EL (cell line): ENCODE results near the gene COPS3.
"Not testable (repeated sequence)": the region's sequence is repeated elsewhere in the genome, so short reads cannot be mapped to it uniquely, and the experiment has no call there.

Experiments used
- DNase-seq: peaks from one replicate; pipeline ENCODE4 v3.0.0-alpha.2; 2016

Gene COPS3

DNA sequence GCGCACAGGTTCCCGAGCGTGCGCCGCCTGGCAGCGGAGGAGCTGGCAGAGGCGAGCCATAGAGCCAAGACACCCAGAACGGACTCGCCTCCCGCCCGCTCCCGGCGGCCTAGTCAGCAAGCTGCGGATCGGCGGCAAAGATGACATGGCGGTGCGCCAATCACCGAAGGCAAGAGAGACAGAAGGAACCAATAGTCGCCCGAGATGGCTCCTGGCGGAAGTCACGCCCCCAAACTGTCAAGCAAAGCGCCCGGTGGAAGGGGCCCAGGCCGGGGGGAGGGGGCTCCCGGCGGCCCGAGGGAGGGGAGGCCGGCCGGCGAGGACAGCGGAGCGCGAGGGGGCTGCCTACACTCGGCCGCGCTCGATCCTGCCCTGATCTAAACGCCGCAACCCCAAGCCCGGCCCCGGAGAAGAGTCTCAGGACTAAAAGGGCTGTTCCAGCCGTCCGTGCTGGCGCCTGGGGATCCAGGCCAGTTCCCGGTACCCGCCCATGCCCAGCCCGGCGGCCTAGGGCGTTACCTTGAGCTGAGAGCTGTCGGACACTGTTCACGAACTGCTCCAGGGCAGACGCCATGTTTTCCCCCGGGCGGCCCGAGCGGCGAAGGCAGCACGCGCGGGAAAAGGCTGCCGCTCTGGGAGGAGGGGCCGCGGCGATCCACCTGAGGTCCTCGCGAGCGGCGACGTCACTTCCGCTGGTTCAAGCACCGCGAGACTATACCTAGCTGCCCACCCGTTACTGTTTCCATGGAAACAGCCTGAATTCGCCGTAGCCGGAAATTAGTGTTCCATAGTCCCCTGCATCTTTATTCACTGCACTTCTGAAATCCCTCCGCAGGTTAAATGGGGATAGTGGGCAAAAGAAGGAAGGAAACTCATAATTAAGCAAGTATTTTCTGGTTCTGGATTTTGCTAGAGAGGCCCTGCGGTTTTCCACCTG, at the start of gene COPS3:
Gene COPS3, minus strand, starts transcription at position 634 of the 937 bp plus-strand sequence. Its CDS starts 60 bp downstream, at position 574.
- peak; percentile 98 for DNase-seq

DNA sequence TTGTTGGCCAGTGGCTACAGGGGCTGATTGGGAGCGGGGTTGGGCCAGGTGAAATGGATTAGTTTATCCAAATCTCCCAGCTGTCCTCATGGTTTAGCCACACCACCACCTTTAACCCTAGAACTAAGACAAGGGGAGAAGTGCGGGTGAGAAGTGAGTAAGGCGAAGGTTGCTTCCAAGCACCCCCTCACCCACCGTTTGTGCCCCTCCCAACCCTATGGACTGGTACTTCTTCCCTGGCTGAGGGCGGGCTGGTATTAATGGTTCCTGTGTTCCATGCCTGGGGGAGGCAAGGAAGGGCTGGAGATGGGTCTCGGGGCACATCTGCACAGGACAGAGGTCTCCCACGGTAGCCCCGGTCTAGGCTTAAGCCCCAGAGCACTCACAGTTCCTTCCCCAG, 47.2 kb upstream of the COPS3 start:
- no peak for DNase-seq

DNA sequence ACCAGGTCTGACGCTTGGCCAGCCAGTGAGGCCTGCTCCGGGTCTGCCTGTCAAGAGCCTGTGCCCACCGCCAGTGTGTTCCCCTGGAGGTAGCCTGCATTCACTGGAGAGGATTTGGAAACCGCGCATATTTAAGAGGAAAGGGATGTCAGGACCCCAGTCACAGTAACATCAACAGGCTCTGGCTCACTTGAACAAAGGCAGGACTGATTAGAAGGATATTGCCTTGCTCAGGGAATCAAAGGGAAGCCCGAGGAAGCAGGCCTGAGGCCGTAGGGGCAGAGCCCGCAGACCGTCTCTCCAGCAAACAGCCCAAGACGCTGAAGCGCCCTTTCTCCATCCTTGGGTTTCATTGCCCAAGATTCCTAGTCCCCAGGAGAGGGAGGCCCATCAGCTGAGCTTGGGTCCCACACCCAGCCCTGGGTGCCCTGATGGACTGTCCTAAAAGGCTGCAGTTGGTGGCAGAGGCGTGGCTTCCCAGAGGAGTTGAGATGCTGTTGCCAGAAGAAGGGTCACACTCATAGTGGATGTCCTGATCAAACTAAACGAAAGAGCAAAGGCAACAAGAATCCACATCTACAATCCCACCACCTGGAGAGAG, 45.3 kb upstream of the COPS3 start:
- DNase-seq: no peak

DNA sequence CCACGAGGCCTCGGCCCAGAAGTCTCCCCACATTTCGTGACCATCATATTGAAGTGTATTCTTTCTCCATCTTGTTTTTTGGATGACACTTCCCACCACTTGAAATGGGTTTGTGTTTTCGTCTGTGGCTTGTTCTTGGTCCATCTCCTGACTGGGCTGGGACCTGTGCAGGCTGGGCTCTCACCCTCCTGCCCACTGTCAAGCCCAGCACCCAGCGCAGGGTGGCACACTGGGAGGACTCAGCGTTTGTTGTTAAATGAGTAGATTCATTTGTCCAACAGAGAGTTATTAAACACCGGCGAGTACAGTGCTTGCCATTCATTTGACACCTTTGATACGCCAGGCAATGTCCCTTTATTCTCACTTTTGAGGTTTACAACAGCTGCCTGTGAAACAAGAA, 44.8 kb upstream of the COPS3 start:
- no peak for DNase-seq

DNA sequence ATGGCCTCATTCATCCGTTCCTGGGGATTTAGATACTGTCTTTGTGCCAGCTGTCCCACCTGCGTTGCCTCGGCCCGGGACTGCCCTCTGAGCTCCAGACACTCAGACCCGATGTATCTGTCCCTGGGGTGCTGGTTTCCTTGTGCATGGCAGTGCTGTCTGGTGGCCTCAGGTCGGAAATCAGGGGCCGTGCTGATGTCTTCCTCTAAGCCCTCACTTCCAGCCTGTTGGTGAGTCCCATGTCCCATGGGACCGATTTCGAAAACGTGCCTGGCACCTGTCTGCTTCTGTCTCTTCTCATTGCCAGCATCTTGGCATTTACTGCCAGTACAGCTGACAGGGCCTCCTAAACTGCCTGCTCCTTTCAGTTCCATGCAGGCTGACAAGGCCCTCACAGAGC, 44.2 kb upstream of the COPS3 start:
- no peak for DNase-seq

DNA sequence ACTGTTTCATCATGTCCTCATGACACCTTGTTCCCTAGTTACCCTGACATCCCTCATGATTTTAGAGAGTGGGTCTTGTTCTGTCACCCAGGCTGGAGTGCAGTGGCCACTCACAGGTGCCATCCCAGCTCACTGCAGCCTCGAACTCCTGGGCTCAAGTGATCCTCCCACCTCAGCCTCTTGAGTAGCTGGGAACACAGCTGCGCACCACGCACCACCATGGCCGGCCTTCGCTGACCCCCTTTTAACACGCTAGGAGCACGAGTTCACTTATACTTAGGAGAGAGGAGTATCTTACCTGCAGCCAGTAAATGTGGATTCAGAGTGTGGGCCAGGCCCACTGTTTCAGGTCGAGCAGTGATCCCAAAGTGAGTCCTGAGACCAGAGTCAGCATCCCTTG, 43.6 kb upstream of the COPS3 start:
- DNase-seq: no peak

DNA sequence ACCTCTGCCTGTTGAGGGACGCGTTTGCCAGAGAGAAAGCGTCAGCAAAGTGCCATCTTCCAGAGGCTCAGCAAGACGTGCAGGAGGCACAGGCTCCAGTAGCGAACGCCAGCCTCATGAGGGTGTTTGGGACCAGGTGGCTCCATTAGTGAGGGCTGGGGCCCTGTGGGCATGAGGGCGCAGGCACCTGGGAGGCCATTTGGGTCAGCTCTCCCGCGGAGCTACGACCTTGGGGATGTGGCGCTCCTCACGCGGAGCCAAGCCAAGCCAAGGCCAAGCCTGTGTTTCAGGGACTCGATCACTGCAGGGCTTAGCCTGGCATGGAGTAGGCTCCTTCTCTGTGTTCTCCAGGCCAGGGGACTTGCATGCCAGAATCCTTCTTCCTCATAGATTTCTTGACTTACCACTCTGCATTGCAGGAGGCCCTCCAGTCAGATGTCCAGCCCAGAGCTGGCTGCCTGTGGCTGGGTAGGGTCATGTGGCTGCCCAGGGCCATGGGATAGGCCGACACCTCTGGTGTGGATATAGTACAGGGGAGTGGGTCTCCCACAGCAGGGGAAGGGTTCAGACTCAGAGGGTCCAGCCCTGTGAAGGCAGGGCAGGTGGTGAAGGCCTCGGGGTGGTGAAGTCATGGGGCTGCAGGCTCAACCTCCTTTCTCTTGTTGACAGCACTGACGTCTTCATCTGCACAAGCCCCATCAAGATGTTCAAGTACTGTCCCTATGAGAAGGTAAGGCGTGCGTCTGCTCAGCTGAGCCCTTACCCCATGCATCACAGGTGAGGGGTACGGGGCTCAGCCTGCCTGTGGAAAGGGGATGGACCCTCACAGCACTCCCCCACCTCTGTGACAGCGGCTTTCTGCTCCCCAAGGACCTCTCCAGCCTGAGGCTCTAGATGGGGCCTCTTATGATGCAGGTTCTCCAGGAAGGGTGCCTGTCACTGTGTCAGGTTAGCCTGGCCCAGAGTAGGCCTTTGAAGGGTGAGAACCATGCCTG, 41.8 kb upstream of the COPS3 start:
- no peak for DNase-seq

DNA sequence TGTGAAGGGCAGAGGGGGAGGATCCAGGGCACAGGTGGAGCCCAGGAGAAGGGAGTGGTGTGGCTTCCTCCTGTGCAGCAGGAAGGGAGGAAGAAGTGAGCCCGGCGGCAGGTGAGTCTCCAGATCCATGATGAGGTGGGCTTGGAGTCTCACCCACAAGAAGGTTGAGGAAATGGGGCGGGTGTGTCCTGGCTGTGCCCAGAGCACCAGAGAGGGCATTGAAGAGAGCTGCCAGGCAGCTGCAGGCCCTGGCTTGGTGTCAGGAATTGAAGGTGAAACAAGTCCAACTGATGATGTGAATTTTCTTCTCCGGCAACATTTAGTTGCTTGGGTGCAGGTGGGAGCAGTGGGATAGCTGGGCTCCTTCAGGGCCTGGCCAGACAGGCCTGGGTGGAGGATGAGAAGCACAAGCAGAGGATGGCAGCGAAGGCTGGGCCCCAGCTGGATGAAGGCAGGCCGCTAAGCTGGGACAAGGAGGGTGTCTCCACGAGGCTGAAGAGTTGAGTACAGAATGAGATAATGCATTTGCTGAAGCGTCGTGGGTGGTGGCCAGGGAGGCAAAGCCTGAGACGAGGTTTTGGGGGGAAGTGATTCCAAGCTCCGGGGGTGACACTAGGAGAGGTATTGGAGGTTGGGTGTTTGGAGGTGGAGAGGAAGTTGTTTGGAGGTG, 40.4 kb upstream of the COPS3 start:
- DNase-seq: no peak

DNA sequence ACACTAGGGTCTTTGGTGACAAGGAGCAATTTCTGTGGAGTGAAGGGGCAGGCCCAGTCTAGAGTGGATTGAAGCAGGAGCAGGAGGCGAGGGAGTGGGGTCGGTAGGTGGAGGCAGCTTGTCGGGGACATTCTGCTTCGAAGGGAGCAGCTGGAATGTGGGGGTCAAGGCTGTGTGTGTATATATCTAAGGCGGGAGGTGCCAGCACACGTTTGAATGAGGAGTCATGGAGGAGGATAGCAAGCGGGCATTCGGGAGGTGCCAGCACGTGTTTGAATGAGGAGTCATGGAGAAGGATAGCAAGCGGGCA, 39.8 kb upstream of the COPS3 start:
- DNase-seq: no peak

DNA sequence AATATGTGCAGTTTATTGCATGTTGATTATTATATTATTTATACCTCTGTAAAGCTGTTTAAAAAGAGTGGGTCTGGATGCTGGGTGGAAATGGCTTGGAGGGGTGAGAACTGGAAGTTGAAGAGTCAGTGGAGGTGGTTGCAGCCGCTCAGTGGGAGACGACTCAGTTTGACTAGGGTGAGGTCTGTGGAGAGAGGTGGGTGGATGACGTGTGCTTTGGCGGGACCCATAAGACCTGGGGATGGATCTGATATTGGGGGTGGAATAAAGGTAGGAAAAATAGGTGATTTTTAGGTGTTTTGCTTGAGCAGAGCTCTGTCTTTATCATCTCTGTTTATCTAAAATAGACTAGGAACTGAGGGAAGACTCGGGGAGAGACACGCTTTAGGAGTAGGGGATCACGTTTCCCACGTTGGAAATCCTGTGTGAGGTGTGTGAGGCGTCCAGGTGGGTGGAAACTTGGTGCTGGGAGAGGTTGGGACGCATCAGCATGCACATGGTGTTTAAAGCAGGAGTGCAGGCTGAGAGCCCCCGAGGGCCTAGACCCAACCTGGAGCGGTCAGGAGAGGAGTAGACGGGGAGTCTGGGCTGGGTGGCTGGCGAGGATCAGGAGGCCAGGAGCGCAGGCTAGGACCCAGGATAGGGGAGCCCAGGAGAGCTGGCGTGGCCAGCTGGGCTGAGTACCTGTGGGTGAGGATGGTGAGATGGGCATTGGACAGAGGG, 39.3 kb upstream of the COPS3 start:
- DNase-seq: no peak

DNA sequence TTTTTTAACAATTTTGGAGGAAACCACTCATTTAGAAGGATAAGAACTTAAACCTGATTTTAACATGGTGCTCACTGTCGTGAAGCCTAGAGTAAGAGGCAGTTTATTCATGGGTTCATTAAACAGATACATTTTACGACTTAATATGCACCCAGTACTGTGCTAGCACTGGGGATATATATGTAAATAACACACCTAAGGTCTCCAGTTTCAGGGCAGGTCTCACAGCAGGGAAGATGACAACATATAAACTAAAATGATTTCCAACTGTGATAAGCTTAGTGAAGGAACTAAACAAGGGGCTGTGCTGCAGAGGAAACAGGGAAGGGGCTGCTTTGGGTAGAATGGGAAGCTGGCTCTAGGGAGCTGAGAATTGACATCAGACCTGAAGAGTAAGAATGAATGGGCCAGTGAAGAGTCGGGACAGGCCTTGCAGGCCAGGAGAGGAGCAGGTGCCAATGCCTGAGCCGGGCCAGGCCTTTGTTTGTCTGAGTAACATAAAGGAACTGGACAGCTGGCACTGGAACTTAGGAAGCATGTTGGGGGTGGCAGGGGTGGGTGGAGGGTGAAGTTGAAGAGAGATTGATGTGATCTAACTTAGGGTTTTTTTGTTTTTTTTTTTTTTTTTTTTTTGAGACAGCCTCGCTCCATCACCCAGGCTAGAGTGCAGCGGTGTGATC, 34.2 kb upstream of the COPS3 start:
- DNase-seq: no peak

DNA sequence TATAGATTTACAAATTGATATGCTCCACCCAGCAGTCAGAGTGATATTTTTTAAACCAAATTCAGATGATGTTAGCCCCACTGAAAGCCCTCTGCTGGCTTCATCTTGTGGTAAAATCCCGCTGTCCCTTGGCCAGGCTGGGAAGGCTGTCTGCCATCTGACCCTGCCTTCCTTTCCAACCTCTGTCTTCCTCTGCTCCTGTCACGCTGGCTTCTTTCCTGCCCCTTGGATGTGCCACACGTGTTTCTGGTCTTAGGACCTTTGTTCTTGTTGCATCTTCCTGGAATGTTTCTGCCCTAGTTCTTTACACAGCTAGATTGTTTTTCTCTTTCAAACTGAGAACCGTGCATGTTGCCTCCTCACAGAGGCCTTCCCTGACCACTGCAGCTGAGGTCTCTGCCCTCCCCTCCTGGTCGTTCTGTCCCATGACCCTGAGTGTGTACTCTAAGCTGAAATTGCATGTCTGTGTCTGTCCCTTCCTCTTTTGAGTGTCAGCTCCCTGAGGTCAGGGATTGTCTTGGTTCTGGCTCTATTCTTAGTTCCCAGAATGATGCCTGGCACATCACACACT, 33.5 kb upstream of the COPS3 start:
- no peak for DNase-seq

DNA sequence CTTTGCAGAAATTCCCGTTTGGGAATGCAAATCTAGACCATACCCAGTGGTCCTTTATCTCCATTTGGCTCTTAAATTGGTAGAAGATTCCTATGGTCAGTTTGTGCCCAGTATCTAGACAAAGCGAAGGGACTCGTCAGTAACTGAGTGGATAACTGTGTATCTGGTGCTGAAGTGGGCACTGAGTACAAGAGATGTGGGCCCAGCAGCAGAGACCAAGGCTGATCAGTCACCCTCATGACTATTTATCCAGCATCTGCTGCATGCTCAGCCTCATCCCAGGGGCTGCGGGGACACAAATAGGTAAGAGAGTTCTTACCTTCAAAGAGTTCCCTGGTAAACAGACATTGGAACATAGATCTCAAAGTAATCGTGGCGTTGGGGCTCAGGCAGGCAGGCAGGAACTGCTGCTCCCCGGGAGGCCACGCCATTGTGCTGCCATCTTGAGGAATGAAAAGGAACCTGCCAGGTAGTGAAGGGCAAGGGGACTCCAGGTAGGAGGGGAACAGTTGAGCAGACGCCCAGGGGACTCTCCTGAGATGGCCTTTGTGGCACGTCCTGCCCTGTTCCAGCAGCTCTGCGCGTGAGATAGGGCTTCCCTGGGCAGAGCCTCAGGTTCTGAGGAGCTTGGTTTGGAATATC, 32.4 kb upstream of the COPS3 start:
- DNase-seq: peak; percentile 22

DNA sequence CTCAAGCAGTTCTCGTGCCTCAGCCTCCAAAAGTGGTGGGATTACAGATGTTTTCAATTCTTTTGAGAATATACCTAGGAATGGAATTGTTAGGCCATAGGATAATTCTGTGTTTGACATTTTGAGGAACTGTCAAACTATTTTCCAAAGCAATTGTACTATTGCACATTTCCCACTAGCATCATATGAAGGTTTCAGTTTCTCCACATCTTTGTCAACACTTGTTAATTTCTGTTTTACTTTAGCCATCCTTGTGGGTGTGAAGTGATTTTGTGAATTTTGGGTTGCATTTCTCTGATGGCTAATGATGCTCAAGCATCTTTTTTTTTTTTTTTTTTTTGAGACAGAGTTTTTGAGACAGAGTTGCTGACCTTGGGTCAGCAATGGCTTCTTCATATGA, 28.3 kb upstream of the COPS3 start:
- no peak for DNase-seq

DNA sequence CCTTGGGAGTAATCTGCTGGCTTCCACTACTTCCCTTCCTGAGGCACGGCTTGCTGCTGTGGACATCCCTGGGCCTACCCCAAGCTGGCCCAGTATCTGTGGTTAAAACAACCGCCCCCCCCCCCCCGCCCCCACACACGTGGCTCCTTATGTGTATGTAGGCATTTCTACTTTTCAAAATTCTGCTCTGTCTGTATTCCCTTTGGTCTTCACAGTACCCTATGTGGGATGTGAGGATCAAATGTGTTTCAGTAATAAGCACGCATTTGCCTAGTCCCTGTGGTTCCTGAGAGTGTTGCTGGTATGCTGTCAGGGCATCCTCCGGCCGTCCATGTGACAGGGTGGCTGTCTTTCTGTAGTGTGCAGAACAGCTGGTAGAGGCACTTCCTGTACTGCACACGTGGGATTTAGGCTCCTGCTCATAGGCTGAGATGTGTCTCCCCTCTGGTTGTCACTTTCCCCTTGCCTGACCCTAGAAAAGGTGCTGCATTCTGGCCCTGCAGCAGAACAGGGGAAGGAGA, 24.3 kb upstream of the COPS3 start:
- DNase-seq: no peak

DNA sequence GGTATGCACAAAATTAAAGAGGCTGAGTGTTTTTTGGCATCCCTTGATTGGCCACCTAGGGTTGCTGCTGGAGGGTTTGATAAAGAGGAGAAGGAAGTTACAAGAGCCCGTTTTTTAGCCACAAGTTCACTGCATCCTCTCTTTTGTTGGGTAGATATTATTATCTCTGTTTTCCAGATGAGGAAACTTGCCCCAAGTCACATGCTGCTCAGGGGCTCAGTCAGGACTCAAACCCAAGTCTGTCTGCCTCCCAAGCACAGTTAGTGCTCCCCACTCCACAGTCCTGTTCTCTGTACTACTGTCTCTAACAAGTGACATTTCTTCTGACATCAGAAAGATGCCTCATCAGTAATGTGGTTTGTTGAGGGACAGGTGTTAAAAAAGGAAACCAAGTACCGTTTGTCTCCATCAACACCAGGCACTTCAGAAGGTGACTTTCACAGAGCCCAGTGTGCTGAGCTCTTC, 23.5 kb upstream of the COPS3 start:
- no peak for DNase-seq

DNA sequence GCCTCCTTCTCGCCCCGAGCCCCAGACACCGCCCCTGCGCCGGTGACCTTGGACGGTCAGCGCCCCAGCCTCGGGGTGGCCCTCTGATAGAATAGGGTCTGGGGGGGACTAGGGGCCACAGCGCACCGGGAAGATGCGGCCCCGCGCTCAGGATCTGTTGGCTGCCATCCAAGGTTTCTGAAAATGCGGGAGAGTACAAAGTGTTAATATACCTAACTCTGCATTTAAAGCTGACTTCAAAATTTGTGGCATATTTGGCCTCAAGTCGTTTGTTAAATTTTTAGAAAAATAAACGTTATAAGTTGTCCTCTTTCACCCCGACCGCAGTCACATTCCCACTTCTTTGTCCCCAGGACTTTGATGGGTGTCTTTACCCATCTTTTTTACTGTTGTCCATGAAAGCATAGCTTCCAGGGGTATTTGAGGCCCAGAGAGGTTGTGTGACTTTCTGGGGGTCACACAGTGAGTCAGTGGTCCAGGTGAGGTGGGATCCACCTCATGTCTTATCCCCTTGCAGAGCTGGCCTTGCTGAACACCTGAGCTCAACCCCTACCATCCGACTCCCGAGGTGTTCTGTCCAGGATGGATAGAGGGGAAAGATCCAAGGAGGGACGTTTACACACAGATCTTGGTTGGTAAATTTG, 22.9 kb upstream of the COPS3 start:
- no peak for DNase-seq

DNA sequence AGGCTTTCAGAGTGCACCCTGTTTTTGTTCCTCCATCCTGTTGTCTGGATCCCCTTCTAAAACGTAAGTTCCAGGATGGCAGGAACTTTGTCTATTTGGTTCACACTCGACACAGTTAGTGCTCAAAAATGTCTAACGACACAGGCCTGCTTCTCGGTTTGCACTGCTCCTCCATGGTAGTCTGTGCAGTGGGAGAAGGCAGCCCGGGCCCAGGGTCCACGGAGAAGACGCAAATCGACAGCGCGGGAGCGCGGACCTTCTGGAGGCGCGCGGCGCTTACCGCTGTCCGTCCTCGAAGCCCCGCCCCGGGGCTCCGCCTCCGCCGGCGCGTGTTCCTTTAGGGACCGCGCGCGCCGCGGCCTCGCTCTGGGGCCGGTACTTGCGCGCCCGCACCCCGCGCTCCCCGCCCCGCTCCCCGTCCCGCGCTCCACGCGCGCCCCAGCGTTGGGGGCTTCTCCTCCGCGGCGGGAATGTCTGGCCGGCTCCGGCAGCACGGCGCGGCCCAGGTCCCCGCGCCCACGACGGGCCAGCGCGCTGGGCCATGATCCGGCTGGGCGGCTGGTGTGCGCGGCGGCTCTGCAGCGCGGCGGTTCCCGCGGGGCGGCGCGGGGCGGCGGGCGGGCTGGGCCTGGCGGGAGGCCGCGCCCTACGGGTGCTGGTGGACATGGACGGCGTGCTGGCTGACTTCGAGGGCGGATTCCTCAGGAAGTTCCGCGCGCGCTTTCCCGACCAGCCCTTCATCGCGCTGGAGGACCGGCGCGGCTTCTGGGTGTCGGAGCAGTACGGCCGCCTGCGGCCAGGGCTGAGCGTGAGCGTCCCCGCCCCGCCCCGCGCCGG, 22.2 kb upstream of the COPS3 start, which contains the start of gene NT5M:
Gene NT5M, plus strand, starts transcription at position 364 of the 837 bp plus-strand sequence. Its CDS starts 178 bp downstream, at position 542.
- peak; percentile 74 for DNase-seq

DNA sequence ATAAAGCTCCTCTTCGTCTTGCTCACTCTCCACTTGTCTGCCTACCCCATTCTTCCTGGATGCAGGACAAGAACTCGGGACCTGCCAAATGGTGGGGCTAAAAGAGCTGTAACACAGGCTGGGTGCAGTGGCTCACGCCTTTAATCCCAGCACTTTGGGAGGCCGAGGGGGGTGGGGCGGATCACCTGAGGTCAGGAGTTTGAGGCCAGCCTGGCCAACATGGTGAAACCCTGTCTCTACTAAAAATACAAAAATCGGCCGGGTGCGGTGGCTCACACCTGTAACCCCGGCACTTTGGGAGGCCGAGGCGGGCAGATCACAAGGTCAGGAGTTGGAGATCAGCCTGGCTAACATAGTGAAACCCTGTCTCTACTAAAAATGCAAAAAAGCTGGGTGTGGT, 20.6 kb upstream of the COPS3 start:
- DNase-seq: not testable (repeated sequence)
